Coronary artery (tissue), 2 donors: ENCODE measurements around the gene TNXB.
"Not testable (repeated sequence)": the region's sequence is repeated elsewhere in the genome, so short reads cannot be mapped to it uniquely, and the experiment has no call there.

Source experiments
- DNase-seq: peaks from one replicate; pipeline ENCODE4 v3.0.0-alpha.2; 2017; ENCODE audit warnings: low spot score
- H3K27ac ChIP-seq, 2 donors: fragments of 200-600 bp; sonication (generic); one replicate each; pipeline ENCODE4 v1.5.1; 2016 to 2019
- H3K4me3 ChIP-seq: fragments of 200-600 bp; sonication (generic); 2 replicates; pipeline ENCODE4 v1.5.1; 2016; ENCODE audit warnings: mild to moderate bottlenecking, moderate library complexity

Gene TNXB

DNA sequence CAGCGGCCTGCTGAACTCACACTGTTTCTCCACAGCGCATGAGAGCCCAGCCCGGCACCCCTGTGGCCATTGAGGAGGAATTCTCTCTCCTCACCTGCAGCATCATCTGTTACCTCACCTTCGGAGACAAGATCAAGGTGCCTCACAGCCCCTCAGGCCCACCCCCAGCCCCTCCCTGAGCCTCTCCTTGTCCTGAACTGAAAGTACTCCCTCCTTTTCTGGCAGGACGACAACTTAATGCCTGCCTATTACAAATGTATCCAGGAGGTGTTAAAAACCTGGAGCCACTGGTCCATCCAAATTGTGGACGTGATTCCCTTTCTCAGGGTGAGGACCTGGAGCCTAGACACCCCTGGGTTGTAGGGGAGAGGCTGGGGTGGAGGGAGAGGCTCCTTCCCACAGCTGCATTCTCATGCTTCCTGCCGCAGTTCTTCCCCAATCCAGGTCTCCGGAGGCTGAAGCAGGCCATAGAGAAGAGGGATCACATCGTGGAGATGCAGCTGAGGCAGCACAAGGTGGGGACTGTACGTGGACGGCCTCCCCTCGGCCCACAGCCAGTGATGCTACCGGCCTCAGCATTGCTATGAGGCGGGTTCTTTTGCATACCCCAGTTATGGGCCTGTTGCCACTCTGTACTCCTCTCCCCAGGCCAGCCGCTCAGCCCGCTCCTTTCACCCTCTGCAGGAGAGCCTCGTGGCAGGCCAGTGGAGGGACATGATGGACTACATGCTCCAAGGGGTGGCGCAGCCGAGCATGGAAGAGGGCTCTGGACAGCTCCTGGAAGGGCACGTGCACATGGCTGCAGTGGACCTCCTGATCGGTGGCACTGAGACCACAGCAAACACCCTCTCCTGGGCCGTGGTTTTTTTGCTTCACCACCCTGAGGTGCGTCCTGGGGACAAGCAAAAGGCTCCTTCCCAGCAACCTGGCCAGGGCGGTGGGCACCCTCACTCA is 69.5 kb downstream of the TNXB start:
- DNase-seq, H3K27ac ChIP-seq, H3K4me3 ChIP-seq: not testable (repeated sequence)

DNA sequence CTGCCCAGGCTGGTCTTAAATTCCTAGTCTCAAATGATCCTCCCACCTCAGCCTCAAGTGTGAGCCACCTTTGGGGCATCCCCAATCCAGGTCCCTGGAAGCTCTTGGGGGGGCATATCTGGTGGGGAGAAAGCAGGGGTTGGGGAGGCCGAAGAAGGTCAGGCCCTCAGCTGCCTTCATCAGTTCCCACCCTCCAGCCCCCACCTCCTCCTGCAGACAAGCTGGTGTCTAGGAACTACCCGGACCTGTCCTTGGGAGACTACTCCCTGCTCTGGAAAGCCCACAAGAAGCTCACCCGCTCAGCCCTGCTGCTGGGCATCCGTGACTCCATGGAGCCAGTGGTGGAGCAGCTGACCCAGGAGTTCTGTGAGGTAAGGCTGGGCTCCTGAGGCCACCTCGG is 70.3 kb downstream of the TNXB start:
- not testable (repeated sequence) for H3K4me3 ChIP-seq, DNase-seq, H3K27ac ChIP-seq

DNA sequence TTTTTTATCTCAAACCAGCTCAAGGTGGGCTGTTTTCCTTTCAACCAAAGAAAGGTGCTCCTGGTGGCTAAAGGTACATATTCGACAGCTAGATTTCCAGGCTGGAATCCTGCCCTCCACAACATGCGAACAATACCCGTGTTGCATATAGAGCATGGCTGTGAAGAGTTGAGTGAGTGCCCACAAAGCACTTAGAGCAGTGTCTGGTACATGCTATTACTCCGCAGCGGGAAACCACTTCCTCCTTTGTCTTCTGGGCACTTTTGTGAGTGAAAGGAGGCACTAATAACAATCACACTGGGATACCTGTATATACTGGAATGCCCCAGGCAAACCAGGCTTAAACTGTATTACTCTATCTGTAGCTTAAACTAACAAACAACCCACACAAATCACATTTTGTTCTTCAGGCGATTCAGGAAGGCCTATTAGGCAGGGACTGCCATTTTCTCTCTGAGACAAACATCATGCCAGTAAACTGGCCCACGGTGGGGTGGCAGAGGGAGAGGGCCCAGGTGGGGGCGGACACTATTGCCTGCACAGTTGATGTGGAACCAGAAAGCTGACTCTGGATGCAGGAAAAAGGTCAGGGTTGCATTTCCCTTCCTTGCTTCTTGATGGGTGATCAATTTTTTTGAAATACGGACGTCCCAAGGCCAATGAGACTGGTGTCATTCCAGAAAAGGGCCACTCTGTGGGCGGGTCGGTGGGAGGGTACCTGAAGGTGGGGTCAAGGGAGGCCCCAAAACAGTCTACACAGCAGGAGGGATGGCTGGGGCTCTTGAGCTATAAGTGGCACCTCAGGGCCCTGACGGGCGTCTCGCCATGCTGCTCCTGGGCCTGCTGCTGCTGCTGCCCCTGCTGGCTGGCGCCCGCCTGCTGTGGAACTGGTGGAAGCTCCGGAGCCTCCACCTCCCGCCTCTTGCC is 71.3 kb downstream of the TNXB start, which contains the start of gene CYP21A2:
Gene CYP21A2, plus strand, starts transcription at position 818 of the 927 bp plus-strand sequence. Its CDS starts 8 bp downstream, at position 826.
- H3K27ac ChIP-seq, H3K4me3 ChIP-seq, DNase-seq: not testable (repeated sequence)

DNA sequence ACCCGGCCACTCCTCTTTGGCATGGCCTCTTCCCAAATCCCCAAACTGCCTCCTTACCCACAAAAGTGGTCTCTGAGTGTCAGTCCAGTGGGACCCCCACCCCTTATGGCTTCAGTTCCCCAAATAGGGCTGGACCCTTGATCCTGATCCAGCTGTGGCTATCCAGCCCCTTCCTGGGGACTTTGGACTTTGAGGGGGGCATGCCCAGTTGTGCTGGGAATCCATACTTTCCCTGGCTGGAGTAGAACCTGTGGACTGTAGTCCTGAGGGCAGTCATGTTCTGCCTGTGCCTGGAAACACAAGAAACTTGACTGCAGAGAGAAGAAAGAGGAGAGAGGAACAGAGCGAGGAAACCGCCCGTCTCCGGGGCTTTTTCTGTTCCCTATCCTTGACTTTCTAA is 72.0 kb downstream of the TNXB start:
- not testable (repeated sequence) for H3K4me3 ChIP-seq, DNase-seq, H3K27ac ChIP-seq

DNA sequence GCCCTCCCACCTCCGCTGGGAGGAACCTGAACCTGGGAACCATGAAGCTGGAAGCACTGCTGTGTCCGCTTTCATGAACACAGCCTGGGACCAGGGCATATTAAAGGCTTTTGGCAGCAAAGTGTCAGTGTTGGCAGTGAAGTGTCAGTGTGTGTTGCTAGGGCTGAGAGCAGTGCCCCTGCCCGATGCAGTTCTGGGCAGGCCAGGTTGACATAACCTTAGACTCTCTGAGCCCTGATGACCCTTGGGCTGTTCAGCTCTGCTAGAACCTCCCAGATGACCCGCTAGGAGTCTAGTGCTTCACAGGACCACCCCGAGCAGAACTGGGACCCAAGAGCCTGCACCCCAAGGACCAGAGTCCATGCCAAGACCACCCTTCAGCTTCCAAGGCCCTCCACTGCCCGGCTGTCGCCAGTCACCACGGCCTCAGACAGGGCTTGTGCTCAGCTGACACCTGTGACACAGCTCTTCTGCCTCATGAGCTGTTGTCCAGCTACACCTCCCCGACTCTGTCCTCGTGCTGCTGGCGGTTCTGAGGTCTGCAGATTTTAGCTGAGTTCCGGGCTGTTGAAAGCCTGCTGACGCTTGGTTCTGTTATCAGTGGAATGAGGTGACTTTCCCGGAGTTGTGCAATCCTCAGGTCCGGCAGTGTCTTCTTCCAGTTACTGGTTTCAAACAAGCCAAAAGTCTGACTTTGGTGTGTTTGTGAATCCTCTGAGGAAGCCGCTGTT is 73.7 kb downstream of the TNXB start:
- not testable (repeated sequence) for H3K27ac ChIP-seq, DNase-seq, H3K4me3 ChIP-seq

DNA sequence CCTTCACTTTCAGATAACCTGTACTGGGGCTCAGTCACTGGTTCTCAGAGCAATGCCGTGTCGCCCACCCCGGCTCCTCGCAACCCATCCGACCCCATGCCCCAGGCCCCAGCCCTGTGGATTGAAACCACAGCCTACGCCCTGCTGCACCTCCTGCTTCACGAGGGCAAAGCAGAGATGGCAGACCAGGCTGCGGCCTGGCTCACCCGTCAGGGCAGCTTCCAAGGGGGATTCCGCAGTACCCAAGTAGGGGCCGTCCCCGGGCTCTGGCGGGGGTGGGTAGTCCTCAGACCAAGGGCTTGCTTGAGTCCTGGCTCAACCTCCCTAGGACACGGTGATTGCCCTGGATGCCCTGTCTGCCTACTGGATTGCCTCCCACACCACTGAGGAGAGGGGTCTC is 79.6 kb downstream of the TNXB start:
- not testable (repeated sequence) for H3K4me3 ChIP-seq, H3K27ac ChIP-seq, DNase-seq

DNA sequence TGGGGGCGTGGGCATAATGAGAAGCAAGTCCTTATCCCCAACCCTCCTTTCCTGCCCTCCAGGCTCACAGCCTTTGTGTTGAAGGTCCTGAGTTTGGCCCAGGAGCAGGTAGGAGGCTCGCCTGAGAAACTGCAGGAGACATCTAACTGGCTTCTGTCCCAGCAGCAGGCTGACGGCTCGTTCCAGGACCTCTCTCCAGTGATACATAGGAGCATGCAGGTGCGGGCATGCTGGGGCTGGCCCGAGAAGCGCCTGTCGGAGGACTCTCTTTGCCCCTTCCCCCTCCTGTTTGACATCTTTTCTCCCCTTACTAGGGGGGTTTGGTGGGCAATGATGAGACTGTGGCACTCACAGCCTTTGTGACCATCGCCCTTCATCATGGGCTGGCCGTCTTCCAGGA is 80.5 kb downstream of the TNXB start:
- DNase-seq, H3K4me3 ChIP-seq, H3K27ac ChIP-seq: not testable (repeated sequence)

DNA sequence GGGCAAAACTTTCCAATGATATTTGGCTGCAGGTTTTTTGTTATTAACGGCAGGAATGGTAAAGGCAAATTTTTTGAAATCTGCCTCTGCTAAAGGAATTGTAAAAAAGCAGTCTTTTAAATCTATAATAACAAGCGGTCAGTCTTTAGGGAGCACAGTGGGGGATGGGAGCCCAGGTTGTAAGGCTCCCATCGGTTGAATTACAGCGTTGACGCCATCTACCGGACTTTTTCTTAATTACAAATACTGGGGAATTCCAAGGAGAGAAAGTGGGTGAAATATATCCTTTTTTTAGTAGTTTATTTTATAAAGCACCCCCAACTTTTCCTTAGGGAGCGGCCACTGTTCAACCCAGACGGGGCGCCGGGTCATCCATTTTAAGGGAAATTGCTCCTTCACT is 87.0 kb downstream of the TNXB start:
- not testable (repeated sequence) for DNase-seq, H3K4me3 ChIP-seq, H3K27ac ChIP-seq

DNA sequence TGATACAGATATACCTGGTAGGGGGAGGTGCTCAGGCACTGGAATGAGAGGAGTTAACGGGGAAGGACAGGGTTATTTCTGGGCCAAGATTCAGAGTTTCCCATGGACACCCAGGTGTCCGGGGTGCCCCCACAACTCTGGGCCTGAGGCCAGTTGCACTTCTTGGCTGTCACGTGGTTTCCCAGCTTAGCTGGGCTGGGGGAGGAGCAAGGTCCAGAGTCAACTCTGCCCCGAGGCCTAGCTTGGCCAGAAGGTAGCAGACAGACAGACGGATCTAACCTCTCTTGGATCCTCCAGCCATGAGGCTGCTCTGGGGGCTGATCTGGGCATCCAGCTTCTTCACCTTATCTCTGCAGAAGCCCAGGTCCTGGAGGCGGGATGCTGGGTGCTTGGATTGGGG is 94.6 kb downstream of the TNXB start, which contains the start of gene C4B:
Gene C4B, plus strand, starts transcription at position 249 of the 400 bp plus-strand sequence. Its CDS starts 51 bp downstream, at position 300.
- DNase-seq, H3K27ac ChIP-seq, H3K4me3 ChIP-seq: not testable (repeated sequence)

DNA sequence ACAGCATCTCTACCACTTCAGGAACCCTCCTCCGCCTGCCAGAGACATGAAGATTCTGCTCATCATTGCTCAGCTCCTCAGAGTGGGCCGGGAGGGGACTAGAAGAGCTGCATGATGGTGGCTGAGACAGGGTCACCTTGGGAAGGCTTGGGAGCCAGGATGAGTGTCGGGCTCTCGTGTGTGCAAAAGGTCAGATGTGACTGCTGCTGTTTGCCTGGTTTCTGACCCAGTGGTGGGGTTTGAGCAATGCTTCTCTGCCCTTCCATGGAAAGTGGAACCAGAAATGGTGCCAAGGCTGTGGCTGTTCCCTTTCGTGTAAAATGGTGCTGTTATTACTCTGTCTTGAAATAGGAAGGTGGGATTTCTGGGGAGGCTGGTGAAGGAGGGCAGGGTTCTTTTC is 95.4 kb downstream of the TNXB start:
- not testable (repeated sequence) for H3K4me3 ChIP-seq

DNA sequence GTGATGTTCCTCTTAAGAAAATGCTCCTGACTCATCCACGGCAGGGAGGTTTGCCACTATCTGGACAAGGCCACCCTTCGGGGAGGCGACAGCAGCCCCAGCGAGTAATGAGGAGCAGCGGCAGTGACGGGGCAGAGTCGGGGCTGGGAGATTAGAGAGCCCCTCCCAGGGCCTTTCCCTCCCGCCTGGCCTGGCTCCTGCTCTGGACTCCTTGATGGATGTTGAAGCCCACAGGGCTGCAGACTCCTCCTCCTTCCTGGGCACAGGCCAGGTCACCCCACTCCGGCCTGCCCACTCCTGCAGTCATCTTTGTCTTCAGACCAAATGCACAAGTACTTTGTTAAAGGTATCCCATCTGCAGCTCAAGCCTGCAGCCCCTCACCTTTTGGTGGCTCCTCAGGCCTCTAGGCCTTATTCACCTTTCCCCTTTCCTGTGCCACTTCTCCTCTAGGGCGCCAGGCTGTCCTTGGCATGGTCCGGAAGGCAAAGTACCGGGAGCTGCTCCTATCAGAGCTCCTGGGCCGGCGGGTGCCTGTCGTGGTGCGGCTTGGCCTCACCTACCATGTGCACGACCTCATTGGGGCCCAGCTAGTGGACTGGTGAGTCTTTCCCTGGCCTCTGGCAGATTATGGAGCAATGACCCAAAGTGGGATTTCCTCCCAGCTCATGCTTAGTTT is 96.1 kb downstream of the TNXB start:
- H3K27ac ChIP-seq, result not testable (repeated sequence)
- peak; percentile 69 for DNase-seq

More for the DNA sequence above, 95.4 kb downstream of the TNXB start:
- not testable (repeated sequence) for H3K27ac ChIP-seq, DNase-seq

DNA sequence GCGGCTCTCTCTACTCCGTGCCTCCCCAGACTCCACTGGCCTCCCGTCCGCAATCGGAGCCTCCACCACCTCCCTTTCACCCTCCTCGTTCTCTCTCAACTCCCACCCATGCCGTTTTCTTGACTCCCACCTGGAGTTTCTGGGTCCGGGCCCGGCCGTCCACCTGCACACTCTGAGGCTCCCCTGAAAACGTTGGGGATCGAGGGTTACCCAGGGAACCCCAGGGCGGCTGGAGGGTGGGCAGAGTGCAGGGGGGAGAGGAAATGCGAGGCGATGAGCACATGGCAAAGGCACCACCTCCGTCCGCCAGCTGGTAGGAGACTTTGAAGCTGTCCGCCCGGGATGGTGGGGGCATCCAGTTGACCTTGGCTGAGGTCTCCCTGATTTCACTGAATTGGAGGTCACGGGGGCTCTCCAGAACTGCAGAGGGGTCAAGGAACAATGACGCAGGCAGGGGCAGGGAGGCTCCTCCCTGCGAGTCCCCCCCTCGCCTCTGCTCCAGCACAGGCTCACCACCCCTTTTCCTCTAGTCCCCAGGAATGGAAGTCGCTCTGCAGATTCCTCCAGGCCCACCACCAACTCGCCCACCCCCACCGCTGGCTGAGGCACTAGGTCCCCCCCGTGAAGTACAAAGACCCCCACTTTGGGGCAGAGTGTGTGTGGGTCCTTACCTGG is 98.1 kb downstream of the TNXB start:
- DNase-seq, H3K4me3 ChIP-seq: not testable (repeated sequence)

More for the DNA sequence above, 96.1 kb downstream of the TNXB start:
- not testable (repeated sequence) for H3K4me3 ChIP-seq

DNA sequence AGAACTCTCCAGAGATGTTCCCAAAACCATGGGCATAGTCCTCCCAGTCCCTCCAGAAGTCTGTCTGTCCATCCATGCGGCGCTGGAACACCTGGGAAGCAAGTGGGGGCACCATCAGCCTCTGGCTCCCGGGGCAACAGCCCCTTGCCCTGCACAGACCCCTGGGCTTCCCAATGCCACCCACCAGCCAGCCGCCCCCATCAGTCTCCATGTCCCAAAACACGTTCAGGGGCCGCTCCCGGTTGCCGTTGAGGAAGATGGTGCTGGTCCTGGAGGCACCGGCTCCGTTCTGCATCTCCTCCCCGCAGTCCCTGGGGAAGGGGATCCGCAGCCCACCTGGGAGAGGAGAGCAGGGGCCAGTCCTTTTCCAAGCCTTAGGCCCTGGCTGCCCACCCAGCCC is 99.6 kb downstream of the TNXB start:
- not testable (repeated sequence) for H3K4me3 ChIP-seq, H3K27ac ChIP-seq, DNase-seq

More for the DNA sequence above, 98.1 kb downstream of the TNXB start:
- H3K27ac ChIP-seq, result not testable (repeated sequence)

DNA sequence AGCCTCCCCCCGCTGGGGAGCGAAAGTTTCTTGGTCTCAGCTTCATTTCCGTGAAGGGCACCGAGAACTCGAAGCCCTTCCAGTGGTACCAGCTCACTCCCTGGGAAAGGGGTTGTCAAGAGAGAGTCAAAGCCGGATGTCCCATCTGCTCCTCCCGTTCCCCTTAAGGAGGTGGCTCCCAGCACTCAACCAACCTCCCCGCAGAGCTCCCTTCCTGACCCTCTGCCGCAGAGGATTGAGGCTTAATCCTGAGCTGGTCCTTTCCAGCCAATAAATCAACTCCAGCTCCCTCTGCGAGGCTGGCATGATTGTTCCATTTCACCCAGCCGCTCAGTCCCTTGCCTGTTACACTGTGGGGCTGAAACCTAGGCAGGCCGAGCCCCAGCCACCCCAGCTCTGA is 100.5 kb downstream of the TNXB start:
- H3K27ac ChIP-seq, DNase-seq, H3K4me3 ChIP-seq: not testable (repeated sequence)

DNA sequence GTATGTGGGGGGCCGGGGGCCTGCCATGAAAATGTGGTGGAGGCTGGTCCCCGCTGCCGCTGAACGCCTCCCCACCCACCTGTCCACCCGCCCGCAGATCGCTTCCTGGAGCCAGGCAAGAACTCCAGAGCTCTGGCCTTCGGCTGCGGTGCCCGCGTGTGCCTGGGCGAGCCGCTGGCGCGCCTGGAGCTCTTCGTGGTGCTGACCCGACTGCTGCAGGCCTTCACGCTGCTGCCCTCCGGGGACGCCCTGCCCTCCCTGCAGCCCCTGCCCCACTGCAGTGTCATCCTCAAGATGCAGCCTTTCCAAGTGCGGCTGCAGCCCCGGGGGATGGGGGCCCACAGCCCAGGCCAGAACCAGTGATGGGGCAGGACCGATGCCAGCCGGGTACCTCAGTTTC is 101.1 kb downstream of the TNXB start:
- not testable (repeated sequence) for H3K27ac ChIP-seq, DNase-seq, H3K4me3 ChIP-seq

DNA sequence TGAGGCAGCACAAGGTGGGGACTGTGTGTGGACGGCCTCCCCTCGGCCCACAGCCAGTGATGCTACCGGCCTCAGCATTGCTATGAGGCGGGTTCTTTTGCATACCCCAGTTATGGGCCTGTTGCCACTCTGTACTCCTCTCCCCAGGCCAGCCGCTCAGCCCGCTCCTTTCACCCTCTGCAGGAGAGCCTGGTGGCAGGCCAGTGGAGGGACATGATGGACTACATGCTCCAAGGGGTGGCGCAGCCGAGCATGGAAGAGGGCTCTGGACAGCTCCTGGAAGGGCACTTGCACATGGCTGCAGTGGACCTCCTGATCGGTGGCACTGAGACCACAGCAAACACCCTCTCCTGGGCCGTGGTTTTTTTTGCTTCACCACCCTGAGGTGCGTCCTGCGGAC is 102.1 kb downstream of the TNXB start:
- H3K27ac ChIP-seq, DNase-seq, H3K4me3 ChIP-seq: not testable (repeated sequence)

DNA sequence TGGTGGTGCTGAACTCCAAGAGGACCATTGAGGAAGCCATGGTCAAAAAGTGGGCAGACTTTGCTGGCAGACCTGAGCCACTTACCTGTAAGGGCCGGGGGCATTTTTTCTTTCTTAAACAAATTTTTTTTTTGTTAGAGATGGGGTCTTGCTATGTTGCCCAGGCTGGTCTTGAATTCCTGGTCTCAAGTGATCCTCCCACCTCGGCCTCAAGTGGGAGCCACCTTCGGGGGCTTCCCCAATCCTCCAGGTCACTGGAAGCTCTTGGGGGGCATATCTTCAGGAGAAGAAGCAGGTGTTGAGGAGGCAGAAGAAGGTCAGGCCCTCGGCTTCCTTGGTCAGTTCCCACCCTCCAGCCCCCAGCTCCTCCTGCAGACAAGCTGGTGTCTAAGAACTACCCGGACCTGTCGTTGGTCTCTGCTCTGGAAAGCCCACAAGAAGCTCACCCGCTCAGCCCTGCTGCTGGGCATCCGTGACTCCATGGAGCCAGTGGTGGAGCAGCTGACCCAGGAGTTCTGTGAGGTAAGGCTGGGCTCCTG is 103.1 kb downstream of the TNXB start:
- not testable (repeated sequence) for H3K27ac ChIP-seq, DNase-seq, H3K4me3 ChIP-seq
